WTC11 (cell line): ENCODE results near the gene OASL. TPM values are rescaled to one million over a fixed set of nuclear protein-coding genes. Genes with fewer than 3 reads are reported as not detected.

Source experiments
- AFF4 ChIP-seq: sonication (generic); formaldehyde crosslinking; IDR thresholded peaks from 2 replicates; pipeline ENCODE4 v1.8.1; 2023; ENCODE audit warnings: mild to moderate bottlenecking, missing genetic modification reagents, borderline replicate concordance
- CBFB ChIP-seq: sonication (generic); formaldehyde crosslinking; IDR thresholded peaks from 2 replicates; pipeline ENCODE4 v1.8.1; 2022; ENCODE audit warnings: mild to moderate bottlenecking, low read depth, missing genetic modification reagents
- HMGA2 ChIP-seq: fragments of 250-450 bp; sonication (Bioruptor Pico); IDR thresholded peaks from 2 replicates; pipeline ENCODE4 v1.4.0; 2021; ENCODE audit warnings: mild to moderate bottlenecking, moderate library complexity
- IRF2 ChIP-seq: sonication (generic); formaldehyde crosslinking; IDR thresholded peaks from 2 replicates; pipeline ENCODE4 v1.8.0; 2022; ENCODE audit warnings: low read depth, missing genetic modification reagents, borderline replicate concordance
- JAZF1 ChIP-seq: fragments of 250-450 bp; sonication (Bioruptor Pico); IDR thresholded peaks from 2 replicates; pipeline ENCODE4 v1.9.0; 2021; ENCODE audit warnings: moderate library complexity, mild to moderate bottlenecking, inconsistent platforms
- JUN ChIP-seq: sonication (generic); formaldehyde crosslinking; IDR thresholded peaks from 2 replicates; pipeline ENCODE4 v1.8.0; 2023; ENCODE audit warnings: mild to moderate bottlenecking, missing genetic modification reagents
- NFATC4 ChIP-seq: fragments of 250-450 bp; sonication (Bioruptor Pico); IDR thresholded peaks from 2 replicates; pipeline ENCODE4 v1.9.0; 2021; ENCODE audit warnings: mild to moderate bottlenecking
- NFE2L1 ChIP-seq: sonication (generic); formaldehyde crosslinking; IDR thresholded peaks from 2 replicates; pipeline ENCODE4 v1.8.1; 2023; ENCODE audit warnings: missing genetic modification reagents
- NR2C2 ChIP-seq: sonication (generic); formaldehyde crosslinking; IDR thresholded peaks from 2 replicates; pipeline ENCODE4 v1.8.0; 2022; ENCODE audit warnings: mild to moderate bottlenecking, missing genetic modification reagents
- PRDM15 ChIP-seq: sonication (generic); formaldehyde crosslinking; IDR thresholded peaks from 2 replicates; pipeline ENCODE4 v1.8.0; 2022; ENCODE audit warnings: missing genetic modification reagents
- RORB ChIP-seq: fragments of 250-450 bp; sonication (Bioruptor Pico); IDR thresholded peaks from 2 replicates; pipeline ENCODE4 v1.9.0; 2021; ENCODE audit warnings: mild to moderate bottlenecking
- ZMAT4 ChIP-seq: fragments of 250-450 bp; sonication (Bioruptor Pico); IDR thresholded peaks from 2 replicates; pipeline ENCODE4 v1.9.0; 2021; ENCODE audit warnings: mild to moderate bottlenecking
- ZNF317 ChIP-seq: sonication (generic); formaldehyde crosslinking; IDR thresholded peaks from 2 replicates; pipeline ENCODE4 v1.8.1; 2023; ENCODE audit warnings: low read depth, mild to moderate bottlenecking, moderate library complexity, missing genetic modification reagents, borderline replicate concordance
- ZNF423 ChIP-seq: fragments of 250-450 bp; sonication (Bioruptor Pico); IDR thresholded peaks from 2 replicates; pipeline ENCODE4 v2.1.2; 2022; ENCODE audit warnings: mild to moderate bottlenecking, moderate library complexity
- total RNA-seq: library from RNA; stranded (reverse); gene quantifications from 3 replicates; pipeline ENCODE4 v1.2.3, GENCODE V29; 2021
- TF ChIP-seq, protein P1 (sequence below): fragments of 200-600 bp; IDR thresholded peaks from 2 replicates; pipeline ENCODE4 v1.8.0; 2022; ENCODE audit warnings: antibody characterized with exemption
- TF ChIP-seq, protein P2 (sequence below): fragments of 250-450 bp; sonication (Bioruptor Pico); conservative IDR thresholded peaks from 2 replicates; pipeline ENCODE4 v1.9.0; 2021; ENCODE audit warnings: mild to moderate bottlenecking
- TF ChIP-seq, protein P3 (sequence below): sonication (generic); formaldehyde crosslinking; IDR thresholded peaks from 2 replicates; pipeline ENCODE4 v1.8.1; 2023; ENCODE audit warnings: mild to moderate bottlenecking, missing genetic modification reagents
- TF ChIP-seq, protein P4 (sequence below): sonication (generic); formaldehyde crosslinking; IDR thresholded peaks from 2 replicates; pipeline ENCODE4 v1.8.1; 2022; ENCODE audit warnings: mild to moderate bottlenecking, missing genetic modification reagents, moderate library complexity, borderline replicate concordance
- TF ChIP-seq, protein P5 (sequence below): sonication (generic); formaldehyde crosslinking; IDR thresholded peaks from 2 replicates; pipeline ENCODE4 v1.8.0; 2022; ENCODE audit warnings: mild to moderate bottlenecking, missing genetic modification reagents

Gene OASL
- total RNA-seq, 1 experiment from 2014 or later = 0.28 TPM

DNA sequence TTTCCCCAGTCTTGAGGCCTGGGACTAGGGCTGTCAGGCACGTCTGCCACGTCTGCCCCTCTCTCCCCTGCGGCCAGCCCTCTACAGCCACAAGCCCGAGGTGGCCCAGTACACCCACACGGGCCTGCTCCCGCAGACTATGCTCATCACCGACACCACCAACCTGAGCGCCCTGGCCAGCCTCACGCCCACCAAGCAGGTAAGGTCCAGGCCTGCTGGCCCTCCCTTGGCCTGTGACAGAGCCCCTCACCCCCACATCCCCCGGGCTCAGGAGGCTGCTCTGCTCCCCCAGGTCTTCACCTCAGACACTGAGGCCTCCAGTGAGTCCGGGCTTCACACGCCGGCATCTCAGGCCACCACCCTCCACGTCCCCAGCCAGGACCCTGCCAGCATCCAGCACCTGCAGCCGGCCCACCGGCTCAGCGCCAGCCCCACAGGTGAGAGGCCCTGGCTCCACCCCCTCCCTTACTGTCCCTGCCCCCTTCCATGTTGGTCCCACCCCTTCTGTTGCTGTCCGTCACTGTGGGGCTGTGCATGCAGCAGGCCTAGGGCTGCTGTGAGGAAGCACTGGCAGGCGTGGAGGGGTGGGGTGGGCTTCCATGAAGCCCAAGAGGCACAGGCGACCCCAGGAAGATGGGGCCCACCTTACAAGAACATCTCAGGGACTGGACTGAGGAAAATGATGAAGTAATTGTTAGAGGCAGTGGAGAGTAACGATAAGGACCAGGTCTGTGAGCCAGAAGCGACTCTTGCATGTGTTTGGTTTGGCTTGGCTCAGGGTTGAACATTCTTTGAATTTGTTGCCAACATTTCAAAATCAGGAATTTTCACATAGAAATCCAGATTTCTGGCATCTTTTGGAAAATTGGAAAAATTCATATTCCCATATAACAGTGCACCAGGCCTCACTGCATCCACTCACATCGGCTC lies 39.6 kb downstream of the OASL start (continued):
- TF ChIP-seq PRDM15 (CRISPR knock-in tag) (no peak), NR2C2 (CRISPR knock-in tag) (no peak), RORB (CRISPR knock-in tag) (no peak), JUN (CRISPR knock-in tag) (no peak), IRF2 (CRISPR knock-in tag) (no peak), AFF4 (CRISPR knock-in tag) (no peak), ZNF423 (CRISPR knock-in tag) (no peak), ZNF317 (no peak), JAZF1 (no peak), NFE2L1 (CRISPR knock-in tag) (no peak), ZMAT4 (CRISPR knock-in tag) (peak; percentile 37; the same call in 1 of the 2 replicates), NFATC4 (CRISPR knock-in tag) (no peak), CBFB (no peak), HMGA2 (CRISPR knock-in tag) (no peak)
- TF ChIP-seq, protein P1, sequence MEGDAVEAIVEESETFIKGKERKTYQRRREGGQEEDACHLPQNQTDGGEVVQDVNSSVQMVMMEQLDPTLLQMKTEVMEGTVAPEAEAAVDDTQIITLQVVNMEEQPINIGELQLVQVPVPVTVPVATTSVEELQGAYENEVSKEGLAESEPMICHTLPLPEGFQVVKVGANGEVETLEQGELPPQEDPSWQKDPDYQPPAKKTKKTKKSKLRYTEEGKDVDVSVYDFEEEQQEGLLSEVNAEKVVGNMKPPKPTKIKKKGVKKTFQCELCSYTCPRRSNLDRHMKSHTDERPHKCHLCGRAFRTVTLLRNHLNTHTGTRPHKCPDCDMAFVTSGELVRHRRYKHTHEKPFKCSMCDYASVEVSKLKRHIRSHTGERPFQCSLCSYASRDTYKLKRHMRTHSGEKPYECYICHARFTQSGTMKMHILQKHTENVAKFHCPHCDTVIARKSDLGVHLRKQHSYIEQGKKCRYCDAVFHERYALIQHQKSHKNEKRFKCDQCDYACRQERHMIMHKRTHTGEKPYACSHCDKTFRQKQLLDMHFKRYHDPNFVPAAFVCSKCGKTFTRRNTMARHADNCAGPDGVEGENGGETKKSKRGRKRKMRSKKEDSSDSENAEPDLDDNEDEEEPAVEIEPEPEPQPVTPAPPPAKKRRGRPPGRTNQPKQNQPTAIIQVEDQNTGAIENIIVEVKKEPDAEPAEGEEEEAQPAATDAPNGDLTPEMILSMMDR = no peak
- TF ChIP-seq, protein P2, sequence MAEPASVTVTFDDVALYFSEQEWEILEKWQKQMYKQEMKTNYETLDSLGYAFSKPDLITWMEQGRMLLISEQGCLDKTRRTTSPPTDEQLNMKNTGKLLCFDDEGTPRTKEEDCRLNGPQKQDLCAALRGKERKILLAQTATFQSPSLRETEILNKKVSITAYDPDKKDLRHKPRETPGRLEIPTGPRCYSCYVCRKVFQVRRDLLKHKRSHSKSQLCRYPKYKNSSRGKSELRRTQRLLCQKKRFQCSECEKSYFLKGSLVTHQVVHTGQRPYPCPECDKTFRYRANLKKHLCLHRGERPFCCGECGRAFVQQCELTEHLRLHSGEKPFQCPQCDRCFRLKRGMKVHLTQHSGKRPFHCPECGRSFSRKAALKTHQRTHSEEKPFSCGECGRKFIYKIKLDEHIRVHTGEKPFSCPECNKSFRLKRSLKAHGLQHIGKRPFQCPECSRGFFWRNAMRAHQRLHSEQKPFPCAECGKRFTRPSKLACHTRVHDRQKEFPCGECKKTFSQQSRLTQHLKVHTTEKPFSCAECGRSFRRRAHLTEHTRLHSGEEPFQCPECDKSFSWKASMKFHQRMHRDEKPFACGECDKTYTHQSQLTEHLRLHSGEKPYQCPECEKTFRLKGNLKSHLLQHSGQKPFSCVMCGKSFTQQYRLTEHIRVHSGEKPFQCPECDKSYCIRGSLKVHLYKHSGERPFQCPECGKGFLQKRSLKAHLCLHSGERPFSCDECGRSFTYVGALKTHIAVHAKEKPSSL (CRISPR knock-in tag) = no peak
- TF ChIP-seq, protein P3, sequence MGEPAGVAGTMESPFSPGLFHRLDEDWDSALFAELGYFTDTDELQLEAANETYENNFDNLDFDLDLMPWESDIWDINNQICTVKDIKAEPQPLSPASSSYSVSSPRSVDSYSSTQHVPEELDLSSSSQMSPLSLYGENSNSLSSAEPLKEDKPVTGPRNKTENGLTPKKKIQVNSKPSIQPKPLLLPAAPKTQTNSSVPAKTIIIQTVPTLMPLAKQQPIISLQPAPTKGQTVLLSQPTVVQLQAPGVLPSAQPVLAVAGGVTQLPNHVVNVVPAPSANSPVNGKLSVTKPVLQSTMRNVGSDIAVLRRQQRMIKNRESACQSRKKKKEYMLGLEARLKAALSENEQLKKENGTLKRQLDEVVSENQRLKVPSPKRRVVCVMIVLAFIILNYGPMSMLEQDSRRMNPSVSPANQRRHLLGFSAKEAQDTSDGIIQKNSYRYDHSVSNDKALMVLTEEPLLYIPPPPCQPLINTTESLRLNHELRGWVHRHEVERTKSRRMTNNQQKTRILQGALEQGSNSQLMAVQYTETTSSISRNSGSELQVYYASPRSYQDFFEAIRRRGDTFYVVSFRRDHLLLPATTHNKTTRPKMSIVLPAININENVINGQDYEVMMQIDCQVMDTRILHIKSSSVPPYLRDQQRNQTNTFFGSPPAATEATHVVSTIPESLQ (CRISPR knock-in tag) = no peak
- TF ChIP-seq, protein P4, sequence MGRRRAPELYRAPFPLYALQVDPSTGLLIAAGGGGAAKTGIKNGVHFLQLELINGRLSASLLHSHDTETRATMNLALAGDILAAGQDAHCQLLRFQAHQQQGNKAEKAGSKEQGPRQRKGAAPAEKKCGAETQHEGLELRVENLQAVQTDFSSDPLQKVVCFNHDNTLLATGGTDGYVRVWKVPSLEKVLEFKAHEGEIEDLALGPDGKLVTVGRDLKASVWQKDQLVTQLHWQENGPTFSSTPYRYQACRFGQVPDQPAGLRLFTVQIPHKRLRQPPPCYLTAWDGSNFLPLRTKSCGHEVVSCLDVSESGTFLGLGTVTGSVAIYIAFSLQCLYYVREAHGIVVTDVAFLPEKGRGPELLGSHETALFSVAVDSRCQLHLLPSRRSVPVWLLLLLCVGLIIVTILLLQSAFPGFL (CRISPR knock-in tag) = no peak
- TF ChIP-seq, protein P5, sequence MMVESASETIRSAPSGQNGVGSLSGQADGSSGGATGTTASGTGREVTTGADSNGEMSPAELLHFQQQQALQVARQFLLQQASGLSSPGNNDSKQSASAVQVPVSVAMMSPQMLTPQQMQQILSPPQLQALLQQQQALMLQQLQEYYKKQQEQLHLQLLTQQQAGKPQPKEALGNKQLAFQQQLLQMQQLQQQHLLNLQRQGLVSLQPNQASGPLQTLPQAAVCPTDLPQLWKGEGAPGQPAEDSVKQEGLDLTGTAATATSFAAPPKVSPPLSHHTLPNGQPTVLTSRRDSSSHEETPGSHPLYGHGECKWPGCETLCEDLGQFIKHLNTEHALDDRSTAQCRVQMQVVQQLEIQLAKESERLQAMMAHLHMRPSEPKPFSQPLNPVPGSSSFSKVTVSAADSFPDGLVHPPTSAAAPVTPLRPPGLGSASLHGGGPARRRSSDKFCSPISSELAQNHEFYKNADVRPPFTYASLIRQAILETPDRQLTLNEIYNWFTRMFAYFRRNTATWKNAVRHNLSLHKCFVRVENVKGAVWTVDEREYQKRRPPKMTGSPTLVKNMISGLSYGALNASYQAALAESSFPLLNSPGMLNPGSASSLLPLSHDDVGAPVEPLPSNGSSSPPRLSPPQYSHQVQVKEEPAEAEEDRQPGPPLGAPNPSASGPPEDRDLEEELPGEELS (CRISPR knock-in tag) = no peak
